ENCODE measurements around the gene LHFPL6.
A peak's percentile ranks its signal among the peaks of the same experiment; 100 is the strongest.

Gene LHFPL6

DNA sequence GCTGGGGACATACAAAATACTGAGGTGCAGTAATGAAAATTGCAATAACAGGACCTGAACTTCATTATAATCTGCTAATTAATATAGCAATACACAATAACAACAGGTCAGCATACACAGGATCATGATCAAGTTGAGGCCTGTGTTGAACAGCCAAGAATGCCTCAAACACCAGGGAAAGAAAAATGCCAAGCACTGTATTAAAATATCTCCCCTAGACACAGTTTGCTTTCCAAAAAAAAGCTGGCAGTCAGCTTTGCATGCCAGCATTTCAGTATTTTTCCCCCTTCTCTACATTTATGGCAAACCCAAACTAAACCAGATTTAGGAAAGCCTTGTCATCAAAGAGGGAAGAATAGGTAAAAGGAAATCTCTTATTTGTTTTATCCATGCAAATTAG is 226.9 kb downstream of the LHFPL6 start:
- Mint-ChIP-seq H3K4me3 (no peak overlapping the region), H3K27me3 (ENCODE audit: low read depth, poor library complexity) (no peaks in the 10 kb centered on the region), H3K4me1 (peaks cover 25% of the 10 kb centered on the region), H3K9me3 (peaks cover 10% of the 10 kb centered on the region), H3K36me3 (ENCODE audit: low read depth) (peaks cover 5% of the 10 kb centered on the region), H3K27ac (no peak overlapping the region)
- no peak for DNase-seq
- TF ChIP-seq, protein P1, sequence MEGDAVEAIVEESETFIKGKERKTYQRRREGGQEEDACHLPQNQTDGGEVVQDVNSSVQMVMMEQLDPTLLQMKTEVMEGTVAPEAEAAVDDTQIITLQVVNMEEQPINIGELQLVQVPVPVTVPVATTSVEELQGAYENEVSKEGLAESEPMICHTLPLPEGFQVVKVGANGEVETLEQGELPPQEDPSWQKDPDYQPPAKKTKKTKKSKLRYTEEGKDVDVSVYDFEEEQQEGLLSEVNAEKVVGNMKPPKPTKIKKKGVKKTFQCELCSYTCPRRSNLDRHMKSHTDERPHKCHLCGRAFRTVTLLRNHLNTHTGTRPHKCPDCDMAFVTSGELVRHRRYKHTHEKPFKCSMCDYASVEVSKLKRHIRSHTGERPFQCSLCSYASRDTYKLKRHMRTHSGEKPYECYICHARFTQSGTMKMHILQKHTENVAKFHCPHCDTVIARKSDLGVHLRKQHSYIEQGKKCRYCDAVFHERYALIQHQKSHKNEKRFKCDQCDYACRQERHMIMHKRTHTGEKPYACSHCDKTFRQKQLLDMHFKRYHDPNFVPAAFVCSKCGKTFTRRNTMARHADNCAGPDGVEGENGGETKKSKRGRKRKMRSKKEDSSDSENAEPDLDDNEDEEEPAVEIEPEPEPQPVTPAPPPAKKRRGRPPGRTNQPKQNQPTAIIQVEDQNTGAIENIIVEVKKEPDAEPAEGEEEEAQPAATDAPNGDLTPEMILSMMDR (IDR thresholded peaks at IDR 0.05) = no peak

DNA sequence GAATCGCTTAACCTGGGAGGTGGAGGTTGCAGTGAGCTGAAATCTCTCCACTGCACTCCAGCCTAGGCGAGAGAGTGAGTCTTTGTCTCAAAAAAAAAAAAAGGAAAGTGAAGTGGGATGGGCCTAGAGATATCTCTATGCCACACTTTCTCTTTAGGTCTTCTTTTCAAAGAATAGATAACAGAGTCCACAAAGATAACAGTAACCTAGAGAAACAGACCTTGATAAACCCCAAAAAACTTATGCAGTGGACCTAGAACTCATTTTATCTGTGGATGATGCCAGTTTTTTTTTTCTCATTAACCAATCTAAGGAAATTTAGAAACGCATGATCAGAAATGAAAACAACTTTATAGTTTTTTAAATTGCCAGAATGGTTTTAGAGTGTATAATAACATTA is 227.4 kb downstream of the LHFPL6 start:
- H3K36me3 Mint-ChIP-seq (ENCODE audit: low read depth) = peaks cover 5% of the 10 kb centered on the region
- no peak overlapping the region for H3K27ac Mint-ChIP-seq
- H3K27me3 Mint-ChIP-seq (ENCODE audit: low read depth, poor library complexity) = no peaks in the 10 kb centered on the region
- H3K9me3 Mint-ChIP-seq = peaks cover 5% of the 10 kb centered on the region
- TF ChIP-seq, protein P1 (IDR thresholded peaks at IDR 0.05) = no peak
- no peak overlapping the region for H3K4me3 Mint-ChIP-seq
- no peak for DNase-seq
- peaks cover 29% of the 10 kb centered on the region for H3K4me1 Mint-ChIP-seq

DNA sequence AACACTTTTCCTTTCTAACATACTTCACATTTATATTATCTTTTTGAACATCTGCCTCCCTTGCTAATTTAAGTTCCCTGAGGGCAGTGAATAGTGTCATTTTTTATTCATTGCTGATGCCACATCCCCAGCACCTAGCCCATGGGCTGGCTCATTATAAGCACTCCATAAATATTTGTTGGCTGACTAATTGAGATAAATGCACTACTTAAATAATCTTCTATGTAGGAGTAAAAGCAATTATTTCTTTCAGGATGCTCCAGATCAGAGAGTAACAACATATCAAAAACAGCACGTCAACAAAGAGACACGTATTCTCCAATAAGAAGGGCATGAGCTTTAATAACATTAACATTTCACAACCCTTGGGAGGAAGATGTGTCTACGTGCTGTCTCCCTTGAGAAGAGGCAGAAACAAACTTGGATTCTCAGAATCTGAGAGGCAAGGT is 228.2 kb downstream of the LHFPL6 start:
- no peak for DNase-seq
- Mint-ChIP-seq H3K27me3 (ENCODE audit: low read depth, poor library complexity) (no peaks in the 10 kb centered on the region), H3K27ac (no peak overlapping the region), H3K4me1 (peaks cover 35% of the 10 kb centered on the region), H3K4me3 (no peak overlapping the region), H3K36me3 (ENCODE audit: low read depth) (peaks cover under 1% of the 10 kb centered on the region), H3K9me3 (no peaks in the 10 kb centered on the region)
- TF ChIP-seq, protein P1 (IDR thresholded peaks at IDR 0.05) = no peak

DNA sequence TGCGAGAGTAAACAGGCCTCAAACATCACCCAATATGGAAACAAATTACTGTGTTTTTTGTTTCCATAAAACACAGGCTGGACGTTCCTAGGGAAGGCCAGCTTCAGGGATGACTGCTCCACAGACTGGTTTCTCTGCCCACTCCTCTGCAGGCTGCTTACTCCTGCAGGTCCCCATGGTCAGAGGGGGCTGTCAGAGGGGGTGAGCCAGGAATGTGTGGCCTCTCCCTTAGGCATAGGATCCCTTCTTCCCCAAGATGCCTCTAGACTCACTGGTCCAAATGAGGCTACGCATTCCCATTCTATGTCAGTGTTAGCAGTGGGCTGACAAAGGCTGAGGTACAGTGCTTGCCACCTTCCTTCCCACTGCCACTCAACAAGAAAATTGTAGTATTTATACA is 229.8 kb downstream of the LHFPL6 start:
- H3K4me3 Mint-ChIP-seq = no peak overlapping the region
- no peaks in the 10 kb centered on the region for H3K9me3 Mint-ChIP-seq
- DNase-seq = no peak
- peaks cover 46% of the 10 kb centered on the region for H3K4me1 Mint-ChIP-seq
- H3K36me3 Mint-ChIP-seq (ENCODE audit: low read depth) = no peaks in the 10 kb centered on the region
- no peak overlapping the region for H3K27ac Mint-ChIP-seq
- TF ChIP-seq, protein P1 (IDR thresholded peaks at IDR 0.05) = no peak
- no peaks in the 10 kb centered on the region for H3K27me3 Mint-ChIP-seq (ENCODE audit: low read depth, poor library complexity)

DNA sequence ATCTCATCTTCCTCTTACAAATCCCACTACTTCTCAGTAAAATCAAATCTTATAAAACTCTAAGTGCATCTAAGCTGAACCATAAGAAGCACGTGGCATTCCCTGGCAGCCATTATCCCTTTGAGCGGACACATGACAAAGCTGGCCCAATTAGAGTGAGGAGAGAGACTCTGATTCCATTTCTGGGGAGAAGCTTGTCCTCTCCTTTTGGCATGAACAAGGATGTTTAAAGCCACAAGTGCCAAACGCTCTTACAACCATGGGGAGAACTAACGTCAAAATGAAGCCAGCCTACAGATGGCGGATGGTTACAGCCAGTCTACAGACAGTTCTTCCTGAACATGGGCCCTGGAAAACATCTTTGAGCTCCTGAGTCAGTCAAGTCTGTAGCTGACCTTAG is 231.3 kb downstream of the LHFPL6 start:
- Mint-ChIP-seq H3K27ac (peak overlapping the region; percentile 24), H3K9me3 (peaks cover 2% of the 10 kb centered on the region), H3K4me1 (peaks cover 46% of the 10 kb centered on the region), H3K27me3 (ENCODE audit: low read depth, poor library complexity) (no peaks in the 10 kb centered on the region), H3K36me3 (ENCODE audit: low read depth) (no peaks in the 10 kb centered on the region), H3K4me3 (no peak overlapping the region)
- DNase-seq = no peak
- TF ChIP-seq, protein P1 (IDR thresholded peaks at IDR 0.05) = no peak

DNA sequence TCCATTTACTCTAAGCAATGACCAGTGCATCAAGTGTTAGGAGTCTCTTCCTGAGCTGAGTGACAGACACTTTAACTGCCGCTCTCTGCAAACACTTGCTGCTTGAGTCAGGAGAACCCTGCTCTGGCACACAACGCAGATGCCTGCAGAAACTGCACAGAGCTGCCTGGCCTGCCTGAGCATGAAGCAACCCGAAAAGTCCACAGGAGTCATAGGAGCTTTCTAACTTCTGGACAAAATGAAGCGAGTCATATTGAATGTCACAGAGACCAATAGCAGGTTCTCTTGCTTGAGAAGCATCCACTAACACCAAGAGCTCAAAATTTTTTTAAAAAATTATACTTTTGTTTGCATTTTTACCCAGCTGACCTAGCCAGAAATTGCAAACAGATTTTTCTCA is 232.4 kb downstream of the LHFPL6 start:
- H3K36me3 Mint-ChIP-seq (ENCODE audit: low read depth) = no peaks in the 10 kb centered on the region

More for the DNA sequence above, 232.4 kb downstream of the LHFPL6 start:
- Mint-ChIP-seq H3K9me3 (peaks cover 7% of the 10 kb centered on the region), H3K27me3 (ENCODE audit: low read depth, poor library complexity) (no peaks in the 10 kb centered on the region), H3K27ac (no peak overlapping the region), H3K4me1 (peaks cover 49% of the 10 kb centered on the region), H3K4me3 (no peak overlapping the region)
- TF ChIP-seq, protein P1 (IDR thresholded peaks at IDR 0.05) = no peak
- no peak for DNase-seq
